ENCODE results near the gene OSM. TPM values are rescaled to one million over a fixed set of nuclear protein-coding genes. Genes with fewer than 3 reads are reported as not detected.
A peak's percentile ranks its signal among the peaks of the same experiment; 100 is the strongest.

The OSM gene
- total RNA-seq, 1 experiment from 2014 or later = not detected

DNA sequence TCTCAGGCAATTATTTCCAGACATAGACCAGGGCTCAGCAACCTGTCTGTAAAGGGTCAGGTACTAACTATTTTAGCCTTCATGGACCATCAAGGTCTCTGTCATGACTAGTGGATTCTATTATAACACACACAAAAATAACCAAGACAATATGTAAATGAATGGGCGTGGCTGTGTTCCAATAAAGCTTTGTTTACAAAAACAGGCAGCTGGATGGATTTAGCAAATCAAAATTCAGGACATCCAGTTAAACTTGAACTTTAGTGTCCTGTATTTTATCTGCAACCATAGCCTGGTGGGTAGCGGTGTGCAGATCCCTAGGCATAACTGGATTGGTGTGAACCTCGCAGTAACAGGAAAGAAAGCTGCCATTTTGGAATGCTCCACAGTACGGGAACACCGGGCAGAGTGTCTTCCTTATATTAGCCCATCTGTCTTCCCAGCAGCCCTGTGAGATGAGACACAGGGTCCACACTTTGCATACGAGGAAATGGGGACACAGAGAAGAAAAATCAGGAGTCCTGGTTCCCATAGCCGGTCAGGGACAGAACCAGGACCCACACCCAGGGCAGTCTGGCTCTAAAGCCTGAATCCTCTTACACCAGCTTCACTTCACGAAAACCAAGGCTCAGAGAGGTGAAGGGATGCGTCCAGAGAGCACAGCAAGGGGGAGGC, 35.7 kb downstream of the OSM start:
- H3K4me3 Mint-ChIP-seq (ENCODE audit: low read depth, unreplicated experiment) = no peak overlapping the region
- H3K9me3 Mint-ChIP-seq (ENCODE audit: low read depth, unreplicated experiment) = no peaks in the 10 kb centered on the region
- H3K27ac Mint-ChIP-seq (ENCODE audit: unreplicated experiment) = peak overlapping the region; percentile 76
- H3K4me1 Mint-ChIP-seq (ENCODE audit: low read depth, unreplicated experiment) = peaks cover 52% of the 10 kb centered on the region
- TF ChIP-seq, protein P1, sequence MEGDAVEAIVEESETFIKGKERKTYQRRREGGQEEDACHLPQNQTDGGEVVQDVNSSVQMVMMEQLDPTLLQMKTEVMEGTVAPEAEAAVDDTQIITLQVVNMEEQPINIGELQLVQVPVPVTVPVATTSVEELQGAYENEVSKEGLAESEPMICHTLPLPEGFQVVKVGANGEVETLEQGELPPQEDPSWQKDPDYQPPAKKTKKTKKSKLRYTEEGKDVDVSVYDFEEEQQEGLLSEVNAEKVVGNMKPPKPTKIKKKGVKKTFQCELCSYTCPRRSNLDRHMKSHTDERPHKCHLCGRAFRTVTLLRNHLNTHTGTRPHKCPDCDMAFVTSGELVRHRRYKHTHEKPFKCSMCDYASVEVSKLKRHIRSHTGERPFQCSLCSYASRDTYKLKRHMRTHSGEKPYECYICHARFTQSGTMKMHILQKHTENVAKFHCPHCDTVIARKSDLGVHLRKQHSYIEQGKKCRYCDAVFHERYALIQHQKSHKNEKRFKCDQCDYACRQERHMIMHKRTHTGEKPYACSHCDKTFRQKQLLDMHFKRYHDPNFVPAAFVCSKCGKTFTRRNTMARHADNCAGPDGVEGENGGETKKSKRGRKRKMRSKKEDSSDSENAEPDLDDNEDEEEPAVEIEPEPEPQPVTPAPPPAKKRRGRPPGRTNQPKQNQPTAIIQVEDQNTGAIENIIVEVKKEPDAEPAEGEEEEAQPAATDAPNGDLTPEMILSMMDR (IDR thresholded peaks at IDR 0.05; ENCODE audit: unreplicated experiment) = no peak
- CTCF ChIA-PET = no interaction called here
- peaks cover 29% of the 10 kb centered on the region for H3K36me3 Mint-ChIP-seq (ENCODE audit: insufficient read depth, unreplicated experiment)
- intact Hi-C loops (cut with micrococcal nuclease; ENCODE audit: unreplicated experiment) = no loop called here
- BruUV-seq (replicated peaks) = no TSS peak
- DNase-seq = no peak
- no peaks in the 10 kb centered on the region for H3K27me3 Mint-ChIP-seq (ENCODE audit: unreplicated experiment)

GRCh38 chr22:30230330-30230729, 36.3 kb downstream of the OSM start:
- CTCF ChIA-PET = no interaction called here
- no peaks in the 10 kb centered on the region for H3K27me3 Mint-ChIP-seq (ENCODE audit: unreplicated experiment)
- intact Hi-C loops (cut with micrococcal nuclease; ENCODE audit: unreplicated experiment) = no loop called here

DNA sequence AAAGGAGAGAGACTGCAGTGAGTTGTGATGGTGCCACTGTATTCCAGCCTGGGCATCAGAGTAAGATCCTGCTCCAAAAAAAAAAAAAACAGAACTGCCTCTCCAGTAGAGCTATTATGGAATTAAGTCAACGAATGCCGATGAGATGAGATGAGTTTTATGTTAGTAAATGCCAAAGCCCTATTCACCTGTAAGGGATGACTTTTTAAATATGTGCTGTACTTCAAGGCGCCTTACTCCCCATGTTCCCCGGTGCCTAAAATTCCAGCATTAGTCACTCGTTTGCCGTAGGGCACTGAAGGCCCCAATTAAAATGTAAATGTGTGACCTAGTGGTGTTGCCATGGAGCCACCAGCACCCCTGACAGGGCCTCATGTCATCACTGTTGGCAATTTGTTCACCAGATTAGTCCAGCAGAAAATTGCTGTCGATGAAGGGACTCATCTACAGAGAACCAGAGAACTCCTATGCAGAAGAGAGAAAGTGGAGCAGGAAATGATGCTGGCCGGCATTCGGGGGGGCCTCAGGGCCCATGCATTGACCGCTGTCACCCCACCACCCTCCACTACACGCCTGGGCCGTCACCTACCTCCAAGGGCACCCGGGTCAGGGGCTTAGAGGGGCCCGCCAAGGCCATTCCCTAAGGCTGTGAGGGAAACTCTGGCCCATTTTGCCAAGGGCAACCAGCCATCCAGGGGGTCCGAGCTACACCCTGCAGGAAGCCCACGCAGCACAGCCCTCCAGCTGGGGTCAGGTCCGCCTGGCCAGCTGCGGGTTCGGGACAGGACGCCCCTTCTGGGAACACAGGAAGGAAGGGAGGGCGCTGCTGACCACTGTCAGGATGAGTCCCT, 37.9 kb downstream of the OSM start:
- Mint-ChIP-seq H3K9me3 (ENCODE audit: low read depth, unreplicated experiment) (no peaks in the 10 kb centered on the region), H3K4me3 (ENCODE audit: low read depth, unreplicated experiment) (peak overlapping the region; percentile 13), H3K27ac (ENCODE audit: unreplicated experiment) (peak overlapping the region; percentile 72), H3K36me3 (ENCODE audit: insufficient read depth, unreplicated experiment) (peaks cover 21% of the 10 kb centered on the region), H3K4me1 (ENCODE audit: low read depth, unreplicated experiment) (peaks cover 58% of the 10 kb centered on the region), H3K27me3 (ENCODE audit: unreplicated experiment) (no peaks in the 10 kb centered on the region)
- DNase-seq = peak; percentile 53
- no TSS peak for BruUV-seq (replicated peaks)
- TF ChIP-seq, protein P1 (IDR thresholded peaks at IDR 0.05; ENCODE audit: unreplicated experiment) = no peak
- CTCF ChIA-PET = no interaction called here
- intact Hi-C loops (cut with micrococcal nuclease; ENCODE audit: unreplicated experiment) = no loop called here

More at GRCh38 chr22:30230330-30230729, 36.3 kb downstream of the OSM start:
- TF ChIP-seq, protein P1 (IDR thresholded peaks at IDR 0.05; ENCODE audit: unreplicated experiment) = no peak
- Mint-ChIP-seq H3K27ac (ENCODE audit: unreplicated experiment) (peak overlapping the region; percentile 76), H3K4me3 (ENCODE audit: low read depth, unreplicated experiment) (no peak overlapping the region), H3K36me3 (ENCODE audit: insufficient read depth, unreplicated experiment) (peaks cover 23% of the 10 kb centered on the region), H3K9me3 (ENCODE audit: low read depth, unreplicated experiment) (no peaks in the 10 kb centered on the region), H3K4me1 (ENCODE audit: low read depth, unreplicated experiment) (peaks cover 52% of the 10 kb centered on the region)
- no peak for DNase-seq
- no TSS peak for BruUV-seq (replicated peaks)

- Mint-ChIP-seq H3K27me3 (ENCODE audit: unreplicated experiment) (no peaks in the 10 kb centered on the region), H3K9me3 (ENCODE audit: low read depth, unreplicated experiment) (no peaks in the 10 kb centered on the region), H3K4me1 (ENCODE audit: low read depth, unreplicated experiment) (peaks cover 58% of the 10 kb centered on the region), H3K27ac (ENCODE audit: unreplicated experiment) (peak overlapping the region; percentile 63), H3K36me3 (ENCODE audit: insufficient read depth, unreplicated experiment) (peaks cover 15% of the 10 kb centered on the region), H3K4me3 (ENCODE audit: low read depth, unreplicated experiment) (no peak overlapping the region)
- CTCF ChIA-PET = interaction anchor here (0.7 kb wide), 1 partner anchor 19 kb away, joined by 3 read pairs; the partner anchor contains the start of gene LIF
- no peak for DNase-seq
- TF ChIP-seq, protein P1 (IDR thresholded peaks at IDR 0.05; ENCODE audit: unreplicated experiment) = no peak
- intact Hi-C loops (cut with micrococcal nuclease; ENCODE audit: unreplicated experiment) = no loop called here
- BruUV-seq (replicated peaks) = no TSS peak
Observed at GRCh38 chr22:30227438-30228228, 39.0 kb downstream of the OSM start.
